ENCODE results near the gene MXD4. TPM values are rescaled to one million over a fixed set of nuclear protein-coding genes. Genes with fewer than 3 reads are reported as not detected.

The MXD4 gene
- total and polyA plus RNA-seq, 2 experiments from 2014 or later = 6.9 to 19.9 TPM

DNA sequence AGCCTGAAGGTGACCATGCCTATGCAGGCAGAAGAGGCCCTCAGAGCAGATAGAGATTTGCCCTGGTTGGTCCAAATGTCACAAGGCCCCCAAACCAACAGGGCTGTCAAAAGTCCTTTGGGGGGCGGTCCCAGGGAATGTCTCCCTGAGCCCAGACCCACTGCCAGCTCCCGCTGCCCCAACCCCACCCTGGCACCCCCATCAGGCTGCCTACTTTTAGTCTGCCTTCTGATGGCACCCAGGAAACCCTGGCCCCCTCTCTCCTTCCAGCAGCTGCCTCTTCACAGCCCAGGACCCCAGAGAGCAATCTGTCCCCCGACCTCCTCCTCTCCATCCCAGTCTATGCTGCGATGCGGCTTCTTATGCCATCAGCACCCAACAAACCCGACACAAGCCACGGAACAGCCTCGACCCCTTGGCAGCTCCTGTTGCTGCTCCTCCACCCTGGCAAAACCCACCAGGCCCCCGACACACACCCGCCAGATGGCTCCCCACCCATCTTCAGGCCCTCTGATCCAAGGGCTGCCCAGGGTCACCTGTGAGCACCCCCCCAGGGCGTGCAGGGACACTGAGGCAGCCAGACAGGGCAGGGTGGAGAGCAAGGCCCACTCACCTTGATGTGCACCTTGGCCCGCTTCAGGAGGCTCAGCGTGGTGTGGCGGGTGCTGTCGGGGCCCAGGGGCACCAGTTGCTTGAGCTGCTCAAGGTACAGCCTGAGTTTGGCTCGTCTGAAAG is 9.9 kb downstream of the MXD4 start:
- no peak for TF ChIP-seq JUNB (IDR thresholded peaks at IDR 0.05; ENCODE audit: unreplicated experiment)
- no peak for TF ChIP-seq EZH2 (IDR thresholded peaks at IDR 0.05; ENCODE audit: low read depth, unreplicated experiment)
- TF ChIP-seq POLR2AphosphoS5 (IDR thresholded peaks at IDR 0.05; ENCODE audit: low read depth) = no peak
- no peak for TF ChIP-seq EZH2phosphoT487 (IDR thresholded peaks at IDR 0.05; ENCODE audit: unreplicated experiment)
- no peak for TF ChIP-seq ZNF331 (CRISPR knock-in tag; IDR thresholded peaks at IDR 0.05; ENCODE audit: low read depth)
- TF ChIP-seq, protein P1, sequence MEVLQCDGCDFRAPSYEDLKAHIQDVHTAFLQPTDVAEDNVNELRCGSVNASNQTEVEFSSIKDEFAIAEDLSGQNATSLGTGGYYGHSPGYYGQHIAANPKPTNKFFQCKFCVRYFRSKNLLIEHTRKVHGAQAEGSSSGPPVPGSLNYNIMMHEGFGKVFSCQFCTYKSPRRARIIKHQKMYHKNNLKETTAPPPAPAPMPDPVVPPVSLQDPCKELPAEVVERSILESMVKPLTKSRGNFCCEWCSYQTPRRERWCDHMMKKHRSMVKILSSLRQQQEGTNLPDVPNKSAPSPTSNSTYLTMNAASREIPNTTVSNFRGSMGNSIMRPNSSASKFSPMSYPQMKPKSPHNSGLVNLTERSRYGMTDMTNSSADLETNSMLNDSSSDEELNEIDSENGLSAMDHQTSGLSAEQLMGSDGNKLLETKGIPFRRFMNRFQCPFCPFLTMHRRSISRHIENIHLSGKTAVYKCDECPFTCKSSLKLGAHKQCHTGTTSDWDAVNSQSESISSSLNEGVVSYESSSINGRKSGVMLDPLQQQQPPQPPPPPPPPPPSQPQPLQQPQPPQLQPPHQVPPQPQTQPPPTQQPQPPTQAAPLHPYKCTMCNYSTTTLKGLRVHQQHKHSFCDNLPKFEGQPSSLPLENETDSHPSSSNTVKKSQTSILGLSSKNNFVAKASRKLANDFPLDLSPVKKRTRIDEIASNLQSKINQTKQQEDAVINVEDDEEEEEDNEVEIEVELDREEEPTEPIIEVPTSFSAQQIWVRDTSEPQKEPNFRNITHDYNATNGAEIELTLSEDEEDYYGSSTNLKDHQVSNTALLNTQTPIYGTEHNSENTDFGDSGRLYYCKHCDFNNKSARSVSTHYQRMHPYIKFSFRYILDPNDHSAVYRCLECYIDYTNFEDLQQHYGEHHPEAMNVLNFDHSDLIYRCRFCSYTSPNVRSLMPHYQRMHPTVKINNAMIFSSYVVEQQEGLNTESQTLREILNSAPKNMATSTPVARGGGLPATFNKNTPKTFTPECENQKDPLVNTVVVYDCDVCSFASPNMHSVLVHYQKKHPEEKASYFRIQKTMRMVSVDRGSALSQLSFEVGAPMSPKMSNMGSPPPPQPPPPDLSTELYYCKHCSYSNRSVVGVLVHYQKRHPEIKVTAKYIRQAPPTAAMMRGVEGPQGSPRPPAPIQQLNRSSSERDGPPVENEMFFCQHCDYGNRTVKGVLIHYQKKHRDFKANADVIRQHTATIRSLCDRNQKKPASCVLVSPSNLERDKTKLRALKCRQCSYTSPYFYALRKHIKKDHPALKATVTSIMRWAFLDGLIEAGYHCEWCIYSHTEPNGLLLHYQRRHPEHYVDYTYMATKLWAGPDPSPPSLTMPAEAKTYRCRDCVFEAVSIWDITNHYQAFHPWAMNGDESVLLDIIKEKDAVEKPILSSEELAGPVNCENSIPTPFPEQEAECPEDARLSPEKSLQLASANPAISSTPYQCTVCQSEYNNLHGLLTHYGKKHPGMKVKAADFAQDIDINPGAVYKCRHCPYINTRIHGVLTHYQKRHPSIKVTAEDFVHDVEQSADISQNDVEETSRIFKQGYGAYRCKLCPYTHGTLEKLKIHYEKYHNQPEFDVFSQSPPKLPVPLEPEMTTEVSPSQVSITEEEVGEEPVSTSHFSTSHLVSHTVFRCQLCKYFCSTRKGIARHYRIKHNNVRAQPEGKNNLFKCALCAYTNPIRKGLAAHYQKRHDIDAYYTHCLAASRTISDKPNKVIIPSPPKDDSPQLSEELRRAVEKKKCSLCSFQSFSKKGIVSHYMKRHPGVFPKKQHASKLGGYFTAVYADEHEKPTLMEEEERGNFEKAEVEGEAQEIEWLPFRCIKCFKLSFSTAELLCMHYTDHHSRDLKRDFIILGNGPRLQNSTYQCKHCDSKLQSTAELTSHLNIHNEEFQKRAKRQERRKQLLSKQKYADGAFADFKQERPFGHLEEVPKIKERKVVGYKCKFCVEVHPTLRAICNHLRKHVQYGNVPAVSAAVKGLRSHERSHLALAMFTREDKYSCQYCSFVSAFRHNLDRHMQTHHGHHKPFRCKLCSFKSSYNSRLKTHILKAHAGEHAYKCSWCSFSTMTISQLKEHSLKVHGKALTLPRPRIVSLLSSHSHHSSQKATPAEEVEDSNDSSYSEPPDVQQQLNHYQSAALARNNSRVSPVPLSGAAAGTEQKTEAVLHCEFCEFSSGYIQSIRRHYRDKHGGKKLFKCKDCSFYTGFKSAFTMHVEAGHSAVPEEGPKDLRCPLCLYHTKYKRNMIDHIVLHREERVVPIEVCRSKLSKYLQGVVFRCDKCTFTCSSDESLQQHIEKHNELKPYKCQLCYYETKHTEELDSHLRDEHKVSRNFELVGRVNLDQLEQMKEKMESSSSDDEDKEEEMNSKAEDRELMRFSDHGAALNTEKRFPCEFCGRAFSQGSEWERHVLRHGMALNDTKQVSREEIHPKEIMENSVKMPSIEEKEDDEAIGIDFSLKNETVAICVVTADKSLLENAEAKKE (CRISPR knock-in tag; IDR thresholded peaks at IDR 0.05) = no peak
- TF ChIP-seq, protein P2, sequence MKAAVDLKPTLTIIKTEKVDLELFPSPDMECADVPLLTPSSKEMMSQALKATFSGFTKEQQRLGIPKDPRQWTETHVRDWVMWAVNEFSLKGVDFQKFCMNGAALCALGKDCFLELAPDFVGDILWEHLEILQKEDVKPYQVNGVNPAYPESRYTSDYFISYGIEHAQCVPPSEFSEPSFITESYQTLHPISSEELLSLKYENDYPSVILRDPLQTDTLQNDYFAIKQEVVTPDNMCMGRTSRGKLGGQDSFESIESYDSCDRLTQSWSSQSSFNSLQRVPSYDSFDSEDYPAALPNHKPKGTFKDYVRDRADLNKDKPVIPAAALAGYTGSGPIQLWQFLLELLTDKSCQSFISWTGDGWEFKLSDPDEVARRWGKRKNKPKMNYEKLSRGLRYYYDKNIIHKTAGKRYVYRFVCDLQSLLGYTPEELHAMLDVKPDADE (IDR thresholded peaks at IDR 0.05) = no peak
- TF ChIP-seq, protein P3, sequence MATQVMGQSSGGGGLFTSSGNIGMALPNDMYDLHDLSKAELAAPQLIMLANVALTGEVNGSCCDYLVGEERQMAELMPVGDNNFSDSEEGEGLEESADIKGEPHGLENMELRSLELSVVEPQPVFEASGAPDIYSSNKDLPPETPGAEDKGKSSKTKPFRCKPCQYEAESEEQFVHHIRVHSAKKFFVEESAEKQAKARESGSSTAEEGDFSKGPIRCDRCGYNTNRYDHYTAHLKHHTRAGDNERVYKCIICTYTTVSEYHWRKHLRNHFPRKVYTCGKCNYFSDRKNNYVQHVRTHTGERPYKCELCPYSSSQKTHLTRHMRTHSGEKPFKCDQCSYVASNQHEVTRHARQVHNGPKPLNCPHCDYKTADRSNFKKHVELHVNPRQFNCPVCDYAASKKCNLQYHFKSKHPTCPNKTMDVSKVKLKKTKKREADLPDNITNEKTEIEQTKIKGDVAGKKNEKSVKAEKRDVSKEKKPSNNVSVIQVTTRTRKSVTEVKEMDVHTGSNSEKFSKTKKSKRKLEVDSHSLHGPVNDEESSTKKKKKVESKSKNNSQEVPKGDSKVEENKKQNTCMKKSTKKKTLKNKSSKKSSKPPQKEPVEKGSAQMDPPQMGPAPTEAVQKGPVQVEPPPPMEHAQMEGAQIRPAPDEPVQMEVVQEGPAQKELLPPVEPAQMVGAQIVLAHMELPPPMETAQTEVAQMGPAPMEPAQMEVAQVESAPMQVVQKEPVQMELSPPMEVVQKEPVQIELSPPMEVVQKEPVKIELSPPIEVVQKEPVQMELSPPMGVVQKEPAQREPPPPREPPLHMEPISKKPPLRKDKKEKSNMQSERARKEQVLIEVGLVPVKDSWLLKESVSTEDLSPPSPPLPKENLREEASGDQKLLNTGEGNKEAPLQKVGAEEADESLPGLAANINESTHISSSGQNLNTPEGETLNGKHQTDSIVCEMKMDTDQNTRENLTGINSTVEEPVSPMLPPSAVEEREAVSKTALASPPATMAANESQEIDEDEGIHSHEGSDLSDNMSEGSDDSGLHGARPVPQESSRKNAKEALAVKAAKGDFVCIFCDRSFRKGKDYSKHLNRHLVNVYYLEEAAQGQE (IDR thresholded peaks at IDR 0.05; ENCODE audit: unreplicated experiment) = no peak
- no peak for TF ChIP-seq CREB1 (CRISPR knock-in tag; IDR thresholded peaks at IDR 0.05; ENCODE audit: low read depth)
- TF ChIP-seq ZNF114 (CRISPR knock-in tag; IDR thresholded peaks at IDR 0.05) = no peak
- no peak for TF ChIP-seq STAT1 (IDR thresholded peaks at IDR 0.05; ENCODE audit: unreplicated experiment)
- TF ChIP-seq NANOG (IDR thresholded peaks at IDR 0.05; ENCODE audit: borderline replicate concordance) = no peak
- TF ChIP-seq, protein P4, sequence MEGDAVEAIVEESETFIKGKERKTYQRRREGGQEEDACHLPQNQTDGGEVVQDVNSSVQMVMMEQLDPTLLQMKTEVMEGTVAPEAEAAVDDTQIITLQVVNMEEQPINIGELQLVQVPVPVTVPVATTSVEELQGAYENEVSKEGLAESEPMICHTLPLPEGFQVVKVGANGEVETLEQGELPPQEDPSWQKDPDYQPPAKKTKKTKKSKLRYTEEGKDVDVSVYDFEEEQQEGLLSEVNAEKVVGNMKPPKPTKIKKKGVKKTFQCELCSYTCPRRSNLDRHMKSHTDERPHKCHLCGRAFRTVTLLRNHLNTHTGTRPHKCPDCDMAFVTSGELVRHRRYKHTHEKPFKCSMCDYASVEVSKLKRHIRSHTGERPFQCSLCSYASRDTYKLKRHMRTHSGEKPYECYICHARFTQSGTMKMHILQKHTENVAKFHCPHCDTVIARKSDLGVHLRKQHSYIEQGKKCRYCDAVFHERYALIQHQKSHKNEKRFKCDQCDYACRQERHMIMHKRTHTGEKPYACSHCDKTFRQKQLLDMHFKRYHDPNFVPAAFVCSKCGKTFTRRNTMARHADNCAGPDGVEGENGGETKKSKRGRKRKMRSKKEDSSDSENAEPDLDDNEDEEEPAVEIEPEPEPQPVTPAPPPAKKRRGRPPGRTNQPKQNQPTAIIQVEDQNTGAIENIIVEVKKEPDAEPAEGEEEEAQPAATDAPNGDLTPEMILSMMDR (conservative IDR thresholded peaks at IDR 0.05; ENCODE audit: low read depth in 2 of 2) = no peak
- H3K4me2 ChIP-seq = no peak overlapping the region
- no peaks in the 10 kb centered on the region; the same call in 2 of the 3 replicates for H3K36me3 Mint-ChIP-seq (ENCODE audit: low read depth)
- no peaks in the 10 kb centered on the region for H3K9me3 Mint-ChIP-seq
- no peaks in the 10 kb centered on the region for H3K79me2 ChIP-seq (replicated peaks; ENCODE audit: insufficient read depth)
- no peaks in the 10 kb centered on the region for H3K27me3 ChIP-seq (ENCODE audit: insufficient read depth)
- H3K4me3 ChIP-seq = no peak overlapping the region
- DNase-seq (ENCODE audit: low spot score) (no peak), ATAC-seq (no peak)
- peaks cover 15% of the 10 kb centered on the region for H3K4me1 Mint-ChIP-seq
- H3K4me3 Mint-ChIP-seq = no peak overlapping the region
- H3K4me1 ChIP-seq (ENCODE audit: insufficient read depth) = peaks cover 5% of the 10 kb centered on the region; the same call in 1 of the 2 replicates
- H3K9me2 ChIP-seq (ENCODE audit: insufficient read depth) = no peaks in the 10 kb centered on the region
- H4K20me1 ChIP-seq (replicated peaks; ENCODE audit: insufficient read depth) = no peaks in the 10 kb centered on the region
- H3K27ac ChIP-seq (ENCODE audit: low read depth) = no peak overlapping the region
- no peaks in the 10 kb centered on the region for H3F3A ChIP-seq (replicated peaks; ENCODE audit: low read depth)
- no peak overlapping the region for H3K27ac Mint-ChIP-seq
- no peaks in the 10 kb centered on the region for H3K36me3 ChIP-seq (ENCODE audit: insufficient read depth)
- H2AFZ ChIP-seq = no peak overlapping the region
- peaks cover 3% of the 10 kb centered on the region for H3K27me3 Mint-ChIP-seq (ENCODE audit: insufficient read depth, low read depth, poor library complexity)
